HepG2 (cell line): ENCODE results near the gene SLBP. TPM values are rescaled to one million over a fixed set of nuclear protein-coding genes. Genes with fewer than 3 reads are reported as not detected.

ENCODE experiments used
- ARHGAP35 ChIP-seq: sonication (generic); formaldehyde crosslinking; IDR thresholded peaks from 2 replicates; pipeline ENCODE4 v1.9.0; 2022; ENCODE audit warnings: mild to moderate bottlenecking, inconsistent platforms, moderate library complexity, missing genetic modification reagents, borderline replicate concordance
- ATF7-NPFF ChIP-seq: sonication (generic); formaldehyde crosslinking; IDR thresholded peaks from 2 replicates; pipeline ENCODE4 v1.8.1; 2023; ENCODE audit warnings: mild to moderate bottlenecking, low read depth, missing genetic modification reagents, moderate library complexity
- DMAP1 ChIP-seq: IDR thresholded peaks from 2 replicates; pipeline ENCODE4 v1.6.1; 2016
- DNMT1 ChIP-seq: sonication (generic); formaldehyde crosslinking; IDR thresholded peaks from 2 replicates; pipeline ENCODE4 v1.5.1; 2020; ENCODE audit warnings: mild to moderate bottlenecking, missing genetic modification reagents
- DPF2 ChIP-seq: sonication (generic); formaldehyde crosslinking; IDR thresholded peaks from 2 replicates; pipeline ENCODE4 v1.4.0; 2020; ENCODE audit warnings: mild to moderate bottlenecking, low read depth, missing genetic modification reagents, borderline replicate concordance
- HDAC2 ChIP-seq: sonication (generic); formaldehyde crosslinking; IDR thresholded peaks from 2 replicates; pipeline ENCODE4 v1.4.0; 2020; ENCODE audit warnings: missing genetic modification reagents
- IRF9 ChIP-seq: sonication (generic); formaldehyde crosslinking; IDR thresholded peaks from 2 replicates; pipeline ENCODE4 v1.8.0; 2022; ENCODE audit warnings: missing genetic modification reagents, mild to moderate bottlenecking, borderline replicate concordance
- MAFG ChIP-seq: sonication (generic); formaldehyde crosslinking; IDR thresholded peaks from 2 replicates; pipeline ENCODE4 v1.5.1; 2020; ENCODE audit warnings: mild to moderate bottlenecking, missing genetic modification reagents
- MXD1 ChIP-seq: sonication (generic); formaldehyde crosslinking; IDR thresholded peaks from 2 replicates; pipeline ENCODE4 v1.4.0; 2020; ENCODE audit warnings: mild to moderate bottlenecking, missing genetic modification reagents
- NR3C1 ChIP-seq: sonication (generic); formaldehyde crosslinking; IDR thresholded peaks from 2 replicates; pipeline ENCODE4 v1.4.0; 2020; ENCODE audit warnings: missing genetic modification reagents
- PITX1 ChIP-seq: sonication (generic); formaldehyde crosslinking; IDR thresholded peaks from 2 replicates; pipeline ENCODE4 v1.5.1; 2020; ENCODE audit warnings: mild to moderate bottlenecking, missing genetic modification reagents
- THAP9 ChIP-seq: sonication (generic); formaldehyde crosslinking; IDR thresholded peaks from 2 replicates; pipeline ENCODE4; 2020; ENCODE audit warnings: missing genetic modification reagents, mild to moderate bottlenecking, borderline replicate concordance
- ZBTB7B ChIP-seq: sonication (generic); formaldehyde crosslinking; IDR thresholded peaks from 2 replicates; pipeline ENCODE4 v1.4.0; 2020; ENCODE audit warnings: missing genetic modification reagents
- ZFP62 ChIP-seq: sonication (generic); formaldehyde crosslinking; IDR thresholded peaks from 2 replicates; pipeline ENCODE4 v1.4.0; 2020; ENCODE audit warnings: missing genetic modification reagents
- ZNF230 ChIP-seq: sonication (generic); formaldehyde crosslinking; IDR thresholded peaks from 2 replicates; pipeline ENCODE4 v1.4.0; 2020; ENCODE audit warnings: mild to moderate bottlenecking, missing genetic modification reagents
- ZNF251 ChIP-seq: sonication (generic); formaldehyde crosslinking; IDR thresholded peaks from 2 replicates; pipeline ENCODE4 v1.9.0; 2021; ENCODE audit warnings: mild to moderate bottlenecking, missing genetic modification reagents
- ZNF501 ChIP-seq: sonication (generic); formaldehyde crosslinking; IDR thresholded peaks from 2 replicates; pipeline ENCODE4 v1.5.1; 2020; ENCODE audit warnings: mild to moderate bottlenecking, moderate library complexity, missing genetic modification reagents
- polyA plus RNA-seq, 8 experiments: library from polyadenylated mRNA; depleted of rRNA in 3 of 8; stranded (reverse) in 7 of 8; unstranded in 1 of 8; fragments of >200 nt; fragmentation: Illumina TruSeq in 4 of 8; extraction: Trizol in 4 of 8; gene quantifications; 2 replicates each; pipeline versions ENCODE4 v1.2.1 to v1.2.3, GENCODE V29; 2011 to 2016; ENCODE audit warnings: low read depth in 4 of 8, missing spikeins in 1 of 8, mixed read lengths in 1 of 8; ENCODE audit not compliant: insufficient read depth in 1 of 8
- total RNA-seq, 5 experiments: library from RNA; depleted of rRNA; stranded (reverse); fragments of >200 nt; fragmentation: Illumina TruSeq; extraction: Trizol; gene quantifications; 2 replicates each; pipeline ENCODE4 v1.2.3, GENCODE V29; 2016; ENCODE audit warnings: low read depth in 1 of 5
- TF ChIP-seq, protein P1 (sequence below): sonication (generic); formaldehyde crosslinking; IDR thresholded peaks from 2 replicates; pipeline ENCODE4 v1.4.0; 2020; ENCODE audit warnings: missing genetic modification reagents, low read depth, mild to moderate bottlenecking, borderline replicate concordance
- TF ChIP-seq, protein P2 (sequence below): sonication (generic); formaldehyde crosslinking; IDR thresholded peaks from 2 replicates; pipeline ENCODE4 v1.4.0; 2020; ENCODE audit warnings: missing genetic modification reagents

SLBP gene
- total and polyA plus RNA-seq, 2 of the 13 experiments (the other 11 are each of a cell fraction or from before 2014, with no cell fraction given), result 43.9 to 104 TPM

DNA sequence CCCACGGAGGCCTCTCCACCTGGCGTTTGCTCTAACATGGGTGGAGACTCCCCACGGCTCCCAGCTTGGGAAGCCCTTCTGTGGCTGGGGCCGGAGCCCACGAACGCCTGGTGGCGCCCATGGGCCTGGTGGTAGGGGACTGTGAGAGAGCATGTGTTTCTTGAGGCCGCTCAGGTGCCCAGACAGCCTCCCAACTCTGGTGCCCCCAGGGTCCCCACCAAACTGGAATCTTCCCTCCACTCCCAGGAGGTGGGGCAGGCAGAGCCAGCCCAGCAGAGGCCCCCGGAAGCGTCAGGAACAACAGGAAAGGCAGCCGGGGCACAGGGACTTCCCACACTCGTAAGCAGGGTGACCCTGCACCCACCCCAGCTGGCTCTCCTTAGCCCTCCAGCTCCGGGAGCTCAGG, 47.7 kb upstream of the SLBP start (continued):
- TF ChIP-seq IRF9, result peak; percentile 62; the same call in 1 of the 2 replicates
- no peak for TF ChIP-seq ARHGAP35 (CRISPR knock-in tag)
- TF ChIP-seq DMAP1, result no peak
- TF ChIP-seq PITX1 (CRISPR knock-in tag), result no peak
- TF ChIP-seq NR3C1 (CRISPR knock-in tag), result no peak
- TF ChIP-seq, protein P1, sequence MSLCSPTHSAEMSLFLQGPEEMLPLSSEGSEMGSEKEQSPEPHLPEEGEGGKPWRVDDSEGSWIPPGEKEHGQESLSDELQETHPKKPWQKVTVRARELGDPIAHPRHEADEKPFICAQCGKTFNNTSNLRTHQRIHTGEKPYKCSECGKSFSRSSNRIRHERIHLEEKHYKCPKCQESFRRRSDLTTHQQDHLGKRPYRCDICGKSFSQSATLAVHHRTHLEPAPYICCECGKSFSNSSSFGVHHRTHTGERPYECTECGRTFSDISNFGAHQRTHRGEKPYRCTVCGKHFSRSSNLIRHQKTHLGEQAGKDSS (CRISPR knock-in tag), result no peak; the same call in 1 of the 2 replicates
- no peak for TF ChIP-seq ZFP62 (CRISPR knock-in tag)
- TF ChIP-seq MXD1 (CRISPR knock-in tag), result 0 out of 2 replicates have a peak, but pooled peaks have one; percentile 37
- no peak for TF ChIP-seq HDAC2 (CRISPR knock-in tag)
- no peak for TF ChIP-seq ZNF251
- TF ChIP-seq ZNF501 (CRISPR knock-in tag), result no peak
- peak; percentile 51; the same call in 1 of the 2 replicates for TF ChIP-seq ZBTB7B
- TF ChIP-seq ZNF230 (CRISPR knock-in tag), result 0 out of 2 replicates have a peak, but pooled peaks have one; percentile 61
- TF ChIP-seq, protein P2, sequence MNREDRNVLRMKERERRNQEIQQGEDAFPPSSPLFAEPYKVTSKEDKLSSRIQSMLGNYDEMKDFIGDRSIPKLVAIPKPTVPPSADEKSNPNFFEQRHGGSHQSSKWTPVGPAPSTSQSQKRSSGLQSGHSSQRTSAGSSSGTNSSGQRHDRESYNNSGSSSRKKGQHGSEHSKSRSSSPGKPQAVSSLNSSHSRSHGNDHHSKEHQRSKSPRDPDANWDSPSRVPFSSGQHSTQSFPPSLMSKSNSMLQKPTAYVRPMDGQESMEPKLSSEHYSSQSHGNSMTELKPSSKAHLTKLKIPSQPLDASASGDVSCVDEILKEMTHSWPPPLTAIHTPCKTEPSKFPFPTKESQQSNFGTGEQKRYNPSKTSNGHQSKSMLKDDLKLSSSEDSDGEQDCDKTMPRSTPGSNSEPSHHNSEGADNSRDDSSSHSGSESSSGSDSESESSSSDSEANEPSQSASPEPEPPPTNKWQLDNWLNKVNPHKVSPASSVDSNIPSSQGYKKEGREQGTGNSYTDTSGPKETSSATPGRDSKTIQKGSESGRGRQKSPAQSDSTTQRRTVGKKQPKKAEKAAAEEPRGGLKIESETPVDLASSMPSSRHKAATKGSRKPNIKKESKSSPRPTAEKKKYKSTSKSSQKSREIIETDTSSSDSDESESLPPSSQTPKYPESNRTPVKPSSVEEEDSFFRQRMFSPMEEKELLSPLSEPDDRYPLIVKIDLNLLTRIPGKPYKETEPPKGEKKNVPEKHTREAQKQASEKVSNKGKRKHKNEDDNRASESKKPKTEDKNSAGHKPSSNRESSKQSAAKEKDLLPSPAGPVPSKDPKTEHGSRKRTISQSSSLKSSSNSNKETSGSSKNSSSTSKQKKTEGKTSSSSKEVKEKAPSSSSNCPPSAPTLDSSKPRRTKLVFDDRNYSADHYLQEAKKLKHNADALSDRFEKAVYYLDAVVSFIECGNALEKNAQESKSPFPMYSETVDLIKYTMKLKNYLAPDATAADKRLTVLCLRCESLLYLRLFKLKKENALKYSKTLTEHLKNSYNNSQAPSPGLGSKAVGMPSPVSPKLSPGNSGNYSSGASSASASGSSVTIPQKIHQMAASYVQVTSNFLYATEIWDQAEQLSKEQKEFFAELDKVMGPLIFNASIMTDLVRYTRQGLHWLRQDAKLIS, result no peak
- no peak for TF ChIP-seq DPF2 (CRISPR knock-in tag)
- no peak; the same call in 1 of the 2 replicates for TF ChIP-seq ATF7-NPFF (CRISPR knock-in tag)
- TF ChIP-seq DNMT1, result 0 out of 2 replicates have a peak, but pooled peaks have one; percentile 56
- 0 out of 2 replicates have a peak, but pooled peaks have one; percentile 27 for TF ChIP-seq THAP9
- TF ChIP-seq MAFG (CRISPR knock-in tag), result no peak
